HEK293T (cell line): Measurements from ENCODE around the gene HAL.

Experiments used
- CTBP1 ChIP-seq: fragments of 450-650 bp; IDR thresholded peaks from 2 replicates; pipeline ENCODE4 v1.6.1; 2016; ENCODE audit warnings: borderline replicate concordance
- FOXA1 ChIP-seq: fragments of 450-650 bp; IDR thresholded peaks from 2 replicates; pipeline ENCODE4 v1.6.1; 2016; ENCODE audit warnings: mild to moderate bottlenecking
- SP1 ChIP-seq: fragments of 450-650 bp; IDR thresholded peaks from 2 replicates; pipeline ENCODE4 v1.6.1; 2017
- ZNF384 ChIP-seq: fragments of 450-650 bp; IDR thresholded peaks from 2 replicates; pipeline ENCODE4 v1.6.1; 2016

DNA sequence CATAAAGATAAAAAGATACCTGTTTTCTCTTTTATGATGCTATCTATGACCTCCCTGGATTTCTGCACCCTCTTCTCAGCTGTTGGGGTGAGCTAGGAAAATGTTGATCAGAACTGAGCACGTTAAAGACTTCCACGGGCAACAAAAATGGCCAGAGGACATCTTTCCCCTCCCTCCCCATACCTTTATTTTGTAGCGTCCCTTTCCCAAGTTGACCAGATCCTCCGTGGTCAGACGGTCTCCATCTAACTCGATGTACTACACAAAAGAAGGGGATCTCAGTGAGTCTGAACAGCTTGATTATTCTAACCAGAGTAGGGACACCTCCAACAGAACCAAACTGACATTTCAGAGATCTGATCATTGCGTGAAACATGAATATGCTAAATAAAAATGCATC lies 2.2 kb downstream of the HAL start:
- TF ChIP-seq SP1 = no peak
- TF ChIP-seq CTBP1 = no peak
- TF ChIP-seq FOXA1 = no peak
- TF ChIP-seq ZNF384 = no peak
